Stomach (tissue), 9 donors: ENCODE measurements around the gene POLA2. TPM values are rescaled to one million over a fixed set of nuclear protein-coding genes. Genes with fewer than 3 reads are reported as not detected.

Experiments
- DNase-seq, 2 donors: peaks; one replicate each; pipeline versions ENCODE4 v3.0.0 to v3.0.0-alpha.2; 2013 to 2019
- H3K27ac ChIP-seq, 5 donors: fragments of 200-600 bp in 4 of 5; sonication (generic) in 4 of 5; one replicate each; pipeline ENCODE4 v1.5.1; 2013 to 2019; ENCODE audit warnings: mild to moderate bottlenecking in 1 of 5, moderate library complexity in 1 of 5
- H3K27me3 ChIP-seq, 3 donors: fragments of 200-600 bp; sonication (generic); one replicate each; pipeline ENCODE4 v1.5.1; 2017 to 2019; ENCODE audit warnings: mixed run types in 1 of 3
- H3K36me3 ChIP-seq, 4 donors: fragments of 200-600 bp; sonication (generic); 1 replicate in 3 of 4; 2 replicates in 1 of 4; pipeline ENCODE4 v1.5.1; 2016 to 2019
- H3K4me1 ChIP-seq, 4 donors: fragments of 200-600 bp; sonication (generic); one replicate each; pipeline ENCODE4 v1.5.1; 2016 to 2019
- H3K4me3 ChIP-seq, 4 donors: fragments of 200-600 bp; sonication (generic) in 3 of 4; one replicate each; pipeline ENCODE4 v1.5.1; 2016 to 2019; ENCODE audit warnings: mild to moderate bottlenecking in 1 of 4
- H3K9me3 ChIP-seq, 4 donors: fragments of 200-600 bp; sonication (generic); one replicate each; pipeline ENCODE4 v1.5.1; 2016 to 2019
- CTCF ChIP-seq, 7 experiments: fragments of 450-650 bp in 4 of 7; fragments of 200-600 bp in 3 of 7; sonication (generic) in 3 of 7; IDR thresholded peaks; one replicate each; pipeline ENCODE4 v1.5.1; 2016 to 2019; ENCODE audit warnings: antibody characterized with exemption in 7 of 7, control low read depth in 2 of 7, mild to moderate bottlenecking in 1 of 7
- EP300 ChIP-seq: sonication (generic); formaldehyde crosslinking; IDR thresholded peaks from one replicate; pipeline ENCODE4 v1.6.1; 2017; ENCODE audit warnings: antibody characterized with exemption
- POLR2A ChIP-seq, 4 donors: fragments of 450-650 bp; IDR thresholded peaks; one replicate each; pipeline ENCODE4 v1.6.1; 2016; ENCODE audit warnings: antibody characterized with exemption in 4 of 4, control low read depth in 2 of 4, mild to moderate bottlenecking in 1 of 4, moderate library complexity in 1 of 4
- POLR2AphosphoS5 ChIP-seq, 3 donors: sonication (generic); formaldehyde crosslinking; IDR thresholded peaks; one replicate each; pipeline ENCODE4 v1.6.1; 2016; ENCODE audit warnings: antibody characterized with exemption in 3 of 3
- WGBS, 5 donors: extraction: QIAGEN DNeasy Blood & Tissue Kit in 3 of 5; methylation state at CpG; one replicate each; pipeline versions ENCODE4 v1.1.5 to v1.1.7; 2013 to 2018; 5-methylcytosine and 5-hydroxymethylcytosine counted together
- intact Hi-C: fragments of 100-400 bp; cut with DNase I; formaldehyde crosslinking; loops from one replicate; pipeline ENCODE4 v1.15.1; 2023; ENCODE audit warnings: low total_unique reads
- polyA plus RNA-seq, 3 donors: library from polyadenylated mRNA; stranded (reverse); fragments of 200-250 nt; gene quantifications; one replicate each; pipeline ENCODE4 v1.2.3, GENCODE V29; 2013
- total RNA-seq, 5 donors: library from RNA; depleted of rRNA; stranded (reverse); fragments of >200 nt; gene quantifications; one replicate each; pipeline versions ENCODE4 v1.1.0 to v1.2.3, GENCODE V29; 2014 to 2016
- donor health status: healthy with polysubstance abuse.
- donor health status: Bipolar disorder and iron deficiency.
- donor health status: healthy.

POLA2 gene
- total and polyA plus RNA-seq, 8 donors = 1.7 to 17.0 (median 9.4) TPM

GRCh38 chr11:65341856-65342255, 80.1 kb downstream of the POLA2 start:
- DNase-seq = no peak
- Histone ChIP-seq H3K36me3 (peaks cover 67 to 88% (median 79%) of the 10 kb centered on the region in 4 donors), H3K27me3 (no peaks in the 10 kb centered on the region), H3K27ac (no peak overlapping the region), H3K9me3 (no peaks in the 10 kb centered on the region), H3K4me1 (peaks cover 0 to 29% (median 16%) of the 10 kb centered on the region in 4 donors), H3K4me3 (no peak overlapping the region)
- TF ChIP-seq CTCF (IDR thresholded peaks at IDR 0.05) = no peak
- TF ChIP-seq POLR2A (IDR thresholded peaks at IDR 0.05) = no peak
- no peak for TF ChIP-seq POLR2AphosphoS5 (IDR thresholded peaks at IDR 0.05)
- TF ChIP-seq EP300 = no peak
- intact Hi-C loops = no loop called here
- 90 to 97% (median 95%) methylated on average over 3 of the region's 3 CpGs for WGBS, 5 donors

Other genes starting within 250 kb of the POLA2 start
- gene ARL2, start 247.8 kb upstream of the POLA2 start, total RNA-seq = 100 to 1,000 TPM in 2 of 5 donors, 10 to 100 TPM in 2, 1 to 10 TPM in 1; 4.9 to 237 (median 57.2) TPM
- 100 to 1,000 TPM in 1 of 3 donors, 10 to 100 TPM in 2; 88.3 to 119 (median 98.0) TPM for gene ARL2, start 247.8 kb upstream of the POLA2 start, polyA plus RNA-seq
- 10 to 100 TPM in 4 of 5 donors, 1 to 10 TPM in 1; 4.2 to 45.8 (median 13.3) TPM for gene SNX15, start 234.5 kb upstream of the POLA2 start, total RNA-seq
- gene SNX15, start 234.5 kb upstream of the POLA2 start, polyA plus RNA-seq = 10 to 100 TPM; 18.7 to 22.5 (median 20.0) TPM
- 10 to 100 TPM in 2 of 5 donors, 1 to 10 TPM in 3; 1.8 to 97.6 (median 6.7) TPM for gene SAC3D1, start 220.8 kb upstream of the POLA2 start, total RNA-seq
- 10 to 100 TPM in 2 of 3 donors, 1 to 10 TPM in 1; 8.9 to 14.5 (median 14.4) TPM for gene SAC3D1, start 220.8 kb upstream of the POLA2 start, polyA plus RNA-seq
- 10 to 100 TPM in 2 of 5 donors, 1 to 10 TPM in 2, not detected in 1; 1.3 to 65.2 (median 18.1) TPM for gene NAALADL1, start 203.4 kb upstream of the POLA2 start, total RNA-seq
- gene NAALADL1, start 203.4 kb upstream of the POLA2 start, polyA plus RNA-seq = 10 to 100 TPM in 2 of 3 donors, 1 to 10 TPM in 1; 6.7 to 10.8 (median 10.0) TPM
- 1 to 10 TPM; 1.4 to 9.1 (median 2.2) TPM for gene CDCA5, start 177.9 kb upstream of the POLA2 start, total RNA-seq
- 1 to 10 TPM; 3.5 to 6.7 (median 4.6) TPM for gene CDCA5, start 177.9 kb upstream of the POLA2 start, polyA plus RNA-seq
- gene ZFPL1, start 177.7 kb upstream of the POLA2 start, total RNA-seq = 10 to 100 TPM; 17.6 to 62.0 (median 28.8) TPM
- gene ZFPL1, start 177.7 kb upstream of the POLA2 start, polyA plus RNA-seq = 10 to 100 TPM; 36.7 to 38.6 (median 37.4) TPM
- gene VPS51, start 165.7 kb upstream of the POLA2 start, total RNA-seq = 1,000 to 10,000 TPM in 1 of 5 donors, 100 to 1,000 TPM in 4; 174 to 2,272 (median 234) TPM
- 100 to 1,000 TPM; 124 to 135 (median 128) TPM for gene VPS51, start 165.7 kb upstream of the POLA2 start, polyA plus RNA-seq
- gene TM7SF2, start 150.1 kb upstream of the POLA2 start, total RNA-seq = 100 to 1,000 TPM in 1 of 5 donors, 10 to 100 TPM in 3, 1 to 10 TPM in 1; 7.6 to 118 (median 19.6) TPM
- 10 to 100 TPM; 38.6 to 65.2 (median 51.9) TPM for gene TM7SF2, start 150.1 kb upstream of the POLA2 start, polyA plus RNA-seq
- 100 to 1,000 TPM in 1 of 5 donors, 10 to 100 TPM in 1, 1 to 10 TPM in 2, not detected in 1; 2.4 to 130 (median 39.9) TPM for gene ZNHIT2, start 144.3 kb upstream of the POLA2 start, total RNA-seq
- 10 to 100 TPM; 18.0 to 20.0 (median 18.9) TPM for gene ZNHIT2, start 144.3 kb upstream of the POLA2 start, polyA plus RNA-seq
- 1,000 to 10,000 TPM in 1 of 5 donors, 100 to 1,000 TPM in 4; 456 to 1,872 (median 566) TPM for gene FAU, start 139.8 kb upstream of the POLA2 start, total RNA-seq
- 1,000 to 10,000 TPM; 1,111 to 1,352 (median 1,208) TPM for gene FAU, start 139.8 kb upstream of the POLA2 start, polyA plus RNA-seq
- gene MRPL49, start 139.6 kb upstream of the POLA2 start, total RNA-seq = 10 to 100 TPM; 22.8 to 75.9 (median 33.0) TPM
- gene MRPL49, start 139.6 kb upstream of the POLA2 start, polyA plus RNA-seq = 10 to 100 TPM; 36.0 to 69.8 (median 39.9) TPM
- 10 to 100 TPM; 20.0 to 75.3 (median 64.9) TPM for gene SYVN1, start 127.4 kb upstream of the POLA2 start, total RNA-seq
- 10 to 100 TPM in 2 of 3 donors, 1 to 10 TPM in 1; 7.2 to 18.5 (median 13.4) TPM for gene SYVN1, start 127.4 kb upstream of the POLA2 start, polyA plus RNA-seq
- gene SPDYC, start 91.7 kb upstream of the POLA2 start, total RNA-seq = not detected
- gene SPDYC, start 91.7 kb upstream of the POLA2 start, polyA plus RNA-seq = not detected
- 100 to 1,000 TPM in 3 of 5 donors, 10 to 100 TPM in 2; 79.5 to 325 (median 155) TPM for gene CAPN1, start 80.0 kb upstream of the POLA2 start, total RNA-seq
- 100 to 1,000 TPM in 2 of 3 donors, 10 to 100 TPM in 1; 96.1 to 234 (median 112) TPM for gene CAPN1, start 80.0 kb upstream of the POLA2 start, polyA plus RNA-seq
- gene CDC42EP2, start 52.9 kb downstream of the POLA2 start, total RNA-seq = 10 to 100 TPM in 2 of 5 donors, 1 to 10 TPM in 1, under 1 TPM in 1, not detected in 1; 0.89 to 18.3 (median 8.3) TPM
- 10 to 100 TPM; 13.8 to 22.0 (median 18.4) TPM for gene CDC42EP2, start 52.9 kb downstream of the POLA2 start, polyA plus RNA-seq
- gene DPF2, start 71.9 kb downstream of the POLA2 start, total RNA-seq = 10 to 100 TPM; 14.7 to 92.8 (median 35.1) TPM
- 10 to 100 TPM; 14.9 to 22.6 (median 19.6) TPM for gene DPF2, start 71.9 kb downstream of the POLA2 start, polyA plus RNA-seq
- 1 to 10 TPM in 1 of 5 donors, not detected in 4; 4.5 TPM for gene TIGD3, start 92.8 kb downstream of the POLA2 start, total RNA-seq
- gene TIGD3, start 92.8 kb downstream of the POLA2 start, polyA plus RNA-seq = under 1 TPM in 2 of 3 donors, not detected in 1; 0.25 to 0.44 TPM
- 100 to 1,000 TPM in 1 of 5 donors, 1 to 10 TPM in 4; 1.2 to 101 (median 2.4) TPM for gene SLC25A45, start 120.7 kb downstream of the POLA2 start, total RNA-seq
- 1 to 10 TPM; 1.9 to 3.8 (median 3.1) TPM for gene SLC25A45, start 120.7 kb downstream of the POLA2 start, polyA plus RNA-seq
- 100 to 1,000 TPM in 3 of 5 donors, 10 to 100 TPM in 1, 1 to 10 TPM in 1; 9.3 to 340 (median 114) TPM for gene FRMD8, start 124.7 kb downstream of the POLA2 start, total RNA-seq
- gene FRMD8, start 124.7 kb downstream of the POLA2 start, polyA plus RNA-seq = 10 to 100 TPM; 11.8 to 16.3 (median 13.6) TPM
- gene NEAT1, start 160.8 kb downstream of the POLA2 start, total RNA-seq = 1,000 to 10,000 TPM in 2 of 5 donors, 100 to 1,000 TPM in 3; 253 to 2,124 (median 789) TPM
- gene NEAT1, start 160.8 kb downstream of the POLA2 start, polyA plus RNA-seq = 1,000 to 10,000 TPM in 1 of 3 donors, 100 to 1,000 TPM in 2; 131 to 1,368 (median 157) TPM
- over 10,000 TPM; 11,517 to 39,496 (median 13,707) TPM for gene MALAT1, start 237.1 kb downstream of the POLA2 start, total RNA-seq
- 100 to 1,000 TPM; 124 to 296 (median 126) TPM for gene MALAT1, start 237.1 kb downstream of the POLA2 start, polyA plus RNA-seq